Endothelial cell of umbilical vein (primary cell): ENCODE measurements around the gene MEP1B. TPM values are rescaled to one million over a fixed set of nuclear protein-coding genes. Genes with fewer than 3 reads are reported as not detected.

ENCODE experiments used
- BruUV-seq: library from RNA; stranded (reverse); fragments of 400-500 nt; replicated peaks from 2 replicates; lab custom pipeline; 2021; lab: Mats Ljungman, UMichigan
- CTCF ChIA-PET: fragments of 300-600, 350-600 bp; sonication (Branson Sonifier 250); formaldehyde crosslinking; loops from one replicate; lab custom pipeline; 2021; ENCODE audit warnings: antibody characterized with exemption, inconsistent platforms; lab: Charles Lee
- POLR2A ChIA-PET: fragments of 300-600, 350-600 bp; sonication (Branson Sonifier 250); formaldehyde crosslinking; loops from one replicate; lab custom pipeline; 2021; ENCODE audit warnings: antibody characterized with exemption, inconsistent platforms; lab: Charles Lee
- DNase-seq: peaks from one replicate; pipeline ENCODE4 v3.0.0-alpha.2; 2011; ENCODE audit warnings: low read depth, low spot score
- FAIRE-seq: peaks from 2 replicates; lab custom pipeline; 2011; peaks lifted over from hg19 to GRCh38; lab: Jason Lieb, UNC
- H2AFZ ChIP-seq: 2 replicates; pipeline ENCODE4 v1.6.0; 2012; ENCODE audit warnings: low read depth, low read length, control low read depth, inconsistent platforms
- H3K27ac ChIP-seq: 2 replicates; pipeline ENCODE4 v1.5.1; 2011; ENCODE audit warnings: low read depth, mild to moderate bottlenecking, control low read depth, low read length, moderate library complexity; ENCODE audit not compliant: insufficient read depth
- H3K27me3 ChIP-seq, 2 experiments: 2 replicates each; pipeline versions ENCODE4 v1.6.0 to v1.6.1; 2011; ENCODE audit warnings: low read length in 2 of 2, mixed read lengths in 1 of 2; ENCODE audit not compliant: control insufficient read depth in 2 of 2, insufficient read depth in 2 of 2
- H3K36me3 ChIP-seq, 2 experiments: 2 replicates in 1 of 2; 3 replicates in 1 of 2; pipeline ENCODE4 v1.5.1; 2011; ENCODE audit warnings: low read length in 2 of 2, mild to moderate bottlenecking in 1 of 2, moderate library complexity in 1 of 2; ENCODE audit not compliant: control insufficient read depth in 2 of 2, insufficient read depth in 2 of 2; ENCODE audit errors: extremely low read depth in 1 of 2
- H3K4me1 ChIP-seq: 3 replicates; pipeline ENCODE4 v1.5.1; 2011; ENCODE audit warnings: mild to moderate bottlenecking, low read length; ENCODE audit not compliant: control insufficient read depth, insufficient read depth; ENCODE audit errors: extremely low read depth
- H3K4me2 ChIP-seq: 2 replicates; pipeline ENCODE4 v1.6.1; 2011; ENCODE audit warnings: low read length, control low read depth, mixed read lengths; ENCODE audit not compliant: insufficient read depth
- H3K4me3 ChIP-seq, 3 experiments: fragments of 200-600 bp in 1 of 3; sonication (generic), shearing (Covaris generic) in 1 of 3; replicated peaks in 1 of 3; 2 replicates each; pipeline ENCODE4 v1.5.1; 2011 to 2016; ENCODE audit warnings: control low read depth in 3 of 3, low read length in 3 of 3, mild to moderate bottlenecking in 2 of 3, inconsistent platforms in 1 of 3, low read depth in 1 of 3, moderate library complexity in 1 of 3; ENCODE audit not compliant: insufficient read depth in 1 of 3
- H3K79me2 ChIP-seq: 2 replicates; pipeline ENCODE4 v1.6.0; 2012; ENCODE audit warnings: low read length, inconsistent platforms; ENCODE audit not compliant: control insufficient read depth, insufficient read depth
- H3K9ac ChIP-seq: replicated peaks from 2 replicates; pipeline ENCODE3; 2011; ENCODE audit warnings: low read length, control low read depth; ENCODE audit not compliant: insufficient read depth; ENCODE audit errors: extremely low read depth
- H3K9me1 ChIP-seq: replicated peaks from 3 replicates; pipeline ENCODE4 v1.6.0; 2011; ENCODE audit warnings: mild to moderate bottlenecking, low read length; ENCODE audit not compliant: control insufficient read depth, insufficient read depth; ENCODE audit errors: extremely low read depth
- H3K9me3 ChIP-seq: replicated peaks from 2 replicates; pipeline ENCODE4 v1.5.1; 2012; ENCODE audit warnings: low read length, inconsistent platforms; ENCODE audit not compliant: control insufficient read depth, insufficient read depth
- H4K20me1 ChIP-seq: replicated peaks from 2 replicates; pipeline ENCODE3; 2011; ENCODE audit warnings: mild to moderate bottlenecking, low read length; ENCODE audit not compliant: control insufficient read depth, insufficient read depth; ENCODE audit errors: extremely low read depth
- EZH2 ChIP-seq: IDR thresholded peaks from 2 replicates; pipeline ENCODE4 v1.6.1; 2012; ENCODE audit warnings: borderline replicate concordance, low read depth, mild to moderate bottlenecking, moderate library complexity, low read length, inconsistent platforms; ENCODE audit not compliant: severe bottlenecking
- FOS ChIP-seq: IDR thresholded peaks from 2 replicates; pipeline ENCODE4 v1.6.1; 2011; ENCODE audit warnings: mild to moderate bottlenecking, low read length, moderate library complexity, borderline replicate concordance; ENCODE audit not compliant: insufficient read depth
- GATA2 ChIP-seq: IDR thresholded peaks from 2 replicates; pipeline ENCODE4 v1.7.0; 2011; ENCODE audit warnings: low read depth, mild to moderate bottlenecking, moderate library complexity, mixed read lengths, low read length; ENCODE audit not compliant: insufficient read length, insufficient read depth
- JUN ChIP-seq: IDR thresholded peaks from 2 replicates; pipeline ENCODE4 v1.6.1; 2011; ENCODE audit warnings: borderline replicate concordance, low read depth; ENCODE audit not compliant: insufficient read length, insufficient read depth
- MAX ChIP-seq: IDR thresholded peaks from 2 replicates; pipeline ENCODE4 v1.6.1; 2011; ENCODE audit not compliant: insufficient read depth, insufficient read length
- MYC ChIP-seq: IDR thresholded peaks from one replicate; pipeline ENCODE4 v1.6.1; 2011; ENCODE audit warnings: mild to moderate bottlenecking, low read depth, low read length
- POLR2A ChIP-seq: IDR thresholded peaks from 2 replicates; pipeline ENCODE4 v1.6.1; 2012; ENCODE audit warnings: low read depth, mild to moderate bottlenecking, control low read depth, low read length
- POLR2AphosphoS5 ChIP-seq: IDR thresholded peaks from 2 replicates; pipeline ENCODE4 v1.6.1; 2012; ENCODE audit warnings: low read depth, mild to moderate bottlenecking, control low read depth, low read length, moderate library complexity; ENCODE audit not compliant: insufficient read depth
- dilution Hi-C: fragments of 300-500 bp; cut with MboI; formaldehyde crosslinking; loops from one replicate; pipeline ENCODE4 v1.15.0; 2019; ENCODE audit warnings: low sequenced_read_pairs; ENCODE audit not compliant: extremely low pct_ligation_motif_present
- intact Hi-C: fragments of 100-400 bp; cut with micrococcal nuclease; formaldehyde crosslinking; loops from one replicate; pipeline ENCODE4 v1.10.0; 2022
- polyA plus RNA-seq, 4 experiments: library from polyadenylated mRNA; depleted of rRNA in 3 of 4; stranded (reverse) in 3 of 4; unstranded in 1 of 4; fragments of >200 nt; gene quantifications; 2 replicates each; pipeline versions ENCODE4 v1.2.1 to v1.2.3, GENCODE V29; 2011 to 2012; ENCODE audit warnings: missing spikeins in 1 of 4
- total RNA-seq: library from RNA; stranded (reverse); gene quantifications from 2 replicates; pipeline ENCODE4 v1.2.3, GENCODE V29; 2021
- TF ChIP-seq, protein P1 (sequence below), 2 donors: IDR thresholded peaks; 1 replicate in 1 of 2; 2 replicates in 1 of 2; pipeline ENCODE4 v1.5.1; 2011; ENCODE audit warnings: low read length in 2 of 2, mild to moderate bottlenecking in 2 of 2, moderate library complexity in 2 of 2, control low read depth in 1 of 2, inconsistent platforms in 1 of 2, low read depth in 1 of 2; ENCODE audit not compliant: insufficient read depth in 1 of 2; ENCODE audit errors: extremely low read depth in 1 of 2

The MEP1B gene
- total and polyA plus RNA-seq, 2 donors (not counting 3 experiments of a cell fraction or from before 2014, with no cell fraction given): not detected

- H2AFZ ChIP-seq: peak overlapping the region; percentile 31
- peaks cover 3 to 6% of the 10 kb centered on the region in 2 experiments for H3K27me3 ChIP-seq
- H3K27ac ChIP-seq: no peak overlapping the region
- intact Hi-C loops: no loop called here
- no peak for DNase-seq
- no peaks in the 10 kb centered on the region for H3K79me2 ChIP-seq
- H3K36me3 ChIP-seq: no peaks in the 10 kb centered on the region
- no peak overlapping the region for H3K9ac ChIP-seq
- H4K20me1 ChIP-seq: no peaks in the 10 kb centered on the region
- no peak for FAIRE-seq
- dilution Hi-C loops: no loop called here
- CTCF ChIA-PET: interaction anchor here (0.5 to 8.9 kb wide), 48 partner anchors 9 to 1605 kb away, joined by 3 to 304 read pairs (median 4); partner anchors contain the start of genes GAREM1, MEP1B, RNF125 and RNF138
- H3K4me3 ChIP-seq: no peak overlapping the region
- no peak for TF ChIP-seq JUN
- TF ChIP-seq EZH2: no peak
- TF ChIP-seq POLR2A: no peak
- no peak for TF ChIP-seq GATA2
- no peak for TF ChIP-seq POLR2AphosphoS5
- no peak for TF ChIP-seq MYC
- TF ChIP-seq, protein P1, sequence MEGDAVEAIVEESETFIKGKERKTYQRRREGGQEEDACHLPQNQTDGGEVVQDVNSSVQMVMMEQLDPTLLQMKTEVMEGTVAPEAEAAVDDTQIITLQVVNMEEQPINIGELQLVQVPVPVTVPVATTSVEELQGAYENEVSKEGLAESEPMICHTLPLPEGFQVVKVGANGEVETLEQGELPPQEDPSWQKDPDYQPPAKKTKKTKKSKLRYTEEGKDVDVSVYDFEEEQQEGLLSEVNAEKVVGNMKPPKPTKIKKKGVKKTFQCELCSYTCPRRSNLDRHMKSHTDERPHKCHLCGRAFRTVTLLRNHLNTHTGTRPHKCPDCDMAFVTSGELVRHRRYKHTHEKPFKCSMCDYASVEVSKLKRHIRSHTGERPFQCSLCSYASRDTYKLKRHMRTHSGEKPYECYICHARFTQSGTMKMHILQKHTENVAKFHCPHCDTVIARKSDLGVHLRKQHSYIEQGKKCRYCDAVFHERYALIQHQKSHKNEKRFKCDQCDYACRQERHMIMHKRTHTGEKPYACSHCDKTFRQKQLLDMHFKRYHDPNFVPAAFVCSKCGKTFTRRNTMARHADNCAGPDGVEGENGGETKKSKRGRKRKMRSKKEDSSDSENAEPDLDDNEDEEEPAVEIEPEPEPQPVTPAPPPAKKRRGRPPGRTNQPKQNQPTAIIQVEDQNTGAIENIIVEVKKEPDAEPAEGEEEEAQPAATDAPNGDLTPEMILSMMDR (IDR thresholded peaks at IDR 0.05; ENCODE audit: extremely low read depth in 1 of 2, insufficient read depth in 1 of 2, low read depth in 1 of 2, low read length in 2 of 2): no peak
- TF ChIP-seq MAX: no peak
- no peak for TF ChIP-seq FOS
- H3K9me1 ChIP-seq: no peaks in the 10 kb centered on the region
- POLR2A ChIA-PET: no interaction called here
- no peaks in the 10 kb centered on the region for H3K9me3 ChIP-seq
- no peak overlapping the region for H3K4me2 ChIP-seq
- no peaks in the 10 kb centered on the region for H3K4me1 ChIP-seq
- no TSS peak for BruUV-seq
Measured at GRCh38 chr18:32157580-32157979, 32.3 kb upstream of the MEP1B start.
